Measurements from ENCODE around the gene AFAP1L2. TPM values are rescaled to one million over a fixed set of nuclear protein-coding genes. Genes with fewer than 3 reads are reported as not detected.

Gene AFAP1L2
- total and polyA plus RNA-seq, 12 donors: 2.9 to 5.0 (median 4.3) TPM

DNA sequence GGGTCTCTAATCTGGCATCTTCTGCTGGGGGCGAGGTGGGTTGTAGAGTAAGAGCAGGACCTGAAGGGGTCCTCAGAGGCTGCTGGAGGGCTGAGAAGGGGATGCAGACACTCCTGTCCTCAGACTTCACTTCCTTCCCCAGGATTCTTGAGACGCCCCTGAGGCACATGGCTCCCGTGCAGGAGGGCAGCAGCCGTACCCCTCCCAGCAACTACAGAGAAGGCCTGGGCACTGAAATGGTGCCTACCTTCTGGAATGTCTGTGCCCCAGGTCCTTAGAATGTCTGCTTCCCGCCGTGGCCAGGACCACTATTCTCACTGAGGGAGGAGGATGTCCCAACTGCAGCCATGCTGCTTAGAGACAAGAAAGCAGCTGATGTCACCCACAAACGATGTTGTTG lies 113.2 kb downstream of the AFAP1L2 start:
- peaks cover 0 to 15% (median 5%) of the 10 kb centered on the region in 9 donors for H3K4me1 ChIP-seq
- no peak overlapping the region for H3K4me3 ChIP-seq
- H3K27me3 ChIP-seq: no peaks in the 10 kb centered on the region
- no peak for TF ChIP-seq CTCF (IDR thresholded peaks at IDR 0.05)
- 93% methylated on average over 7 of the region's 7 CpGs for WGBS, 2 donors
- H3K9me3 ChIP-seq: peaks cover 0 to 16% (median 12%) of the 10 kb centered on the region in 11 donors
- peaks cover 0 to 15% (median 10%) of the 10 kb centered on the region in 9 donors for H3K36me3 ChIP-seq
- H3K27ac ChIP-seq: no peak overlapping the region
- ATAC-seq: no peak
- DNase-seq: no peak
- intact Hi-C loops (cut with DNase I): no loop called here

DNA sequence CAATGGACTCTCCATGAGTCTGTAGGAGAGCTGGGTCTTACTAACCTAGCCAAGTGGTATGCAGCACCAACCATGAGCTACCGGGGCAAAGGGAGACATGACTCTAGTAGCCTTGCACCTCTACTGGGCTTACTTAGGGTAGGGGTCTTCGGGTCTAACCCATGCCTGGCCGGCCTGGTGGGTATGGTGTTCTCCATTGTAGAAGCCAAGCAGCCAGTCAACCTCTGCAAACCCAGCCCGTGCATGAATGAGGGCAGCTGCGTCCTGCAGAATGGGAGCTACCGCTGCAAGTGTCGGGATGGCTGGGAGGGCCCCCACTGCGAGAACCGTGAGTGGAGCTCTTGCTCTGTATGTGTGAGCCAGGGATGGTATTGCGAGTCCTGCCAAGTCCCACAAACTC lies 114.3 kb downstream of the AFAP1L2 start:
- no peak overlapping the region for H3K4me3 ChIP-seq
- no peak for ATAC-seq
- H3K36me3 ChIP-seq: peaks cover 0 to 5% (median under 1%) of the 10 kb centered on the region in 9 donors
- TF ChIP-seq CTCF (IDR thresholded peaks at IDR 0.05): no peak
- intact Hi-C loops (cut with DNase I): no loop called here
- DNase-seq: no peak
- H3K4me1 ChIP-seq: peaks cover 0 to 15% (median 5%) of the 10 kb centered on the region in 9 donors
- no peak overlapping the region for H3K27ac ChIP-seq
- H3K9me3 ChIP-seq: peaks cover 0 to 6% (median 2%) of the 10 kb centered on the region in 11 donors
- no peaks in the 10 kb centered on the region for H3K27me3 ChIP-seq
- WGBS, 2 donors: 96 to 97% methylated on average over 10 of the region's 10 CpGs

DNA sequence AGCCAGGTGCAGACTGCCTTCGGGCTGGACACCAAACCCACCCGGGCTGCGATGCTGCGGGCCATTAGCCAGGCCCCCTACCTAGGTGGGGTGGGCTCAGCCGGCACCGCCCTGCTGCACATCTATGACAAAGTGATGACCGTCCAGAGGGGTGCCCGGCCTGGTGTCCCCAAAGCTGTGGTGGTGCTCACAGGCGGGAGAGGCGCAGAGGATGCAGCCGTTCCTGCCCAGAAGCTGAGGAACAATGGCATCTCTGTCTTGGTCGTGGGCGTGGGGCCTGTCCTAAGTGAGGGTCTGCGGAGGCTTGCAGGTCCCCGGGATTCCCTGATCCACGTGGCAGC lies 115.2 kb downstream of the AFAP1L2 start:
- Histone ChIP-seq H3K27me3 (no peaks in the 10 kb centered on the region), H3K4me3 (no peak overlapping the region), H3K9me3 (no peaks in the 10 kb centered on the region), H3K36me3 (no peaks in the 10 kb centered on the region), H3K27ac (no peak overlapping the region), H3K4me1 (peaks cover 0 to 23% (median 6%) of the 10 kb centered on the region in 9 donors)
- no peak for TF ChIP-seq CTCF (IDR thresholded peaks at IDR 0.05)
- DNase-seq (no peak), ATAC-seq (peak in 1 of 8 donors; percentile 6)
- 92 to 95% methylated on average over 16 of the region's 16 CpGs for WGBS, 2 donors
- intact Hi-C loops (cut with DNase I): no loop called here

GRCh38 chr10:114288424-114289095 lies 115.7 kb downstream of the AFAP1L2 start:
- Histone ChIP-seq H3K36me3 (no peaks in the 10 kb centered on the region), H3K4me3 (no peak overlapping the region), H3K4me1 (peaks cover 0 to 22% (median 6%) of the 10 kb centered on the region in 9 donors), H3K27me3 (no peaks in the 10 kb centered on the region), H3K27ac (no peak overlapping the region), H3K9me3 (no peaks in the 10 kb centered on the region)
- TF ChIP-seq CTCF (IDR thresholded peaks at IDR 0.05): no peak
- no peak for DNase-seq
- WGBS, 2 donors: 66 to 74% methylated on average over 11 of the region's 11 CpGs
- no peak for ATAC-seq
- intact Hi-C loops (cut with DNase I): no loop called here

Measured in heart right ventricle (tissue), 16 donors.